BJ (cell line): Measurements from ENCODE around the gene OR13A1. TPM values are rescaled to one million over a fixed set of nuclear protein-coding genes. Genes with fewer than 3 reads are reported as not detected.
"Not testable (repeated sequence)": the region's sequence is repeated elsewhere in the genome, so short reads cannot be mapped to it uniquely, and the experiment has no call there.

Experiments
- CTCF ChIA-PET: fragments of 350-600 bp; formaldehyde crosslinking; extraction: SDS; loops from one replicate; lab custom pipeline; 2021; ENCODE audit warnings: antibody characterized with exemption, inconsistent platforms; lab: Yijun Ruan, JAX
- POLR2A ChIA-PET: fragments of 300-600 bp; sonication (Branson Sonifier 250); formaldehyde crosslinking; extraction: SDS; loops from one replicate; lab custom pipeline; 2021; ENCODE audit warnings: antibody characterized with exemption; lab: Charles Lee
- DNase-seq: peaks from one replicate; pipeline ENCODE4 v3.0.0-alpha.2; 2011; ENCODE audit warnings: low read depth
- H3K27me3 ChIP-seq: 2 replicates; pipeline ENCODE4 v1.6.0; 2011; ENCODE audit warnings: low read length; ENCODE audit not compliant: control insufficient read depth, insufficient read depth
- H3K36me3 ChIP-seq: 2 replicates; pipeline ENCODE4 v1.5.1; 2011; ENCODE audit warnings: low read length; ENCODE audit not compliant: control insufficient read depth, insufficient read depth
- H3K4me3 ChIP-seq: 2 replicates; pipeline ENCODE4 v1.5.1; 2011; ENCODE audit warnings: low read depth, mild to moderate bottlenecking, control low read depth, low read length
- CTCF ChIP-seq: IDR thresholded peaks from 2 replicates; pipeline ENCODE4 v1.5.1; 2011; ENCODE audit warnings: low read depth, mild to moderate bottlenecking, control low read depth, inconsistent platforms, low read length, moderate library complexity; ENCODE audit not compliant: insufficient read depth
- polyA plus RNA-seq: library from polyadenylated mRNA; depleted of rRNA; stranded (reverse); fragments of >200 nt; gene quantifications from 2 replicates; pipeline ENCODE4 v1.2.3, GENCODE V29; 2011

OR13A1 gene
- polyA plus RNA-seq, 1 experiment = not detected

- no peaks in the 10 kb centered on the region for H3K36me3 ChIP-seq
- H3K4me3 ChIP-seq = no peak overlapping the region
- no peaks in the 10 kb centered on the region for H3K27me3 ChIP-seq
- ChIA-PET POLR2A (no interaction called here), CTCF (no interaction called here)
- TF ChIP-seq CTCF = no peak
- DNase-seq = no peak
Observed at GRCh38 chr10:45313264-45313873, 2.0 kb downstream of the OR13A1 start.

DNA sequence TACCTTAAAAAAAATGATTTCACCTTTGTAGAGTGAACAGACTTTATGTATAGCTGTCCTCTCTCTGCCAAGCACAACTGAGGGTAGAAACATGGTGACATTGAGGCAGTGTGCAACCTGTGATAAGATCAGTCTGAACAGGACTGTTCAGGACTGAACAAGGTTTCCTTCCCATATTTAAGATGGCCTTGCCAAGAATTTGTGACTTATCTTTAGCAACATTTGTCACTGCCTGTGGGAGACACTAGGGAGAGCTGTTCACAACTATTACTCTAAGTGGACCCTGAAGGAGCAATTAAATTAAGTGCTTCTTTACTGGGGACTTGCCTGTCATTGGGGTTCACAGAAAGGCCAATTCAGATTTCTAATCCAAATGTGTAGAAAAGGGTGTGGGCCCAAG lies 6.7 kb downstream of the OR13A1 start:
- POLR2A ChIA-PET = no interaction called here
- Histone ChIP-seq H3K27me3 (no peaks in the 10 kb centered on the region), H3K4me3 (no peak overlapping the region), H3K36me3 (no peaks in the 10 kb centered on the region)
- CTCF ChIA-PET = no interaction called here
- no peak for DNase-seq
- no peak for TF ChIP-seq CTCF

GRCh38 chr10:45302573-45302972 lies 12.8 kb downstream of the OR13A1 start:
- no peak for DNase-seq
- no peak overlapping the region for H3K4me3 ChIP-seq
- no peak for TF ChIP-seq CTCF
- H3K27me3 ChIP-seq = no peaks in the 10 kb centered on the region
- ChIA-PET POLR2A (no interaction called here), CTCF (no interaction called here)
- no peaks in the 10 kb centered on the region for H3K36me3 ChIP-seq

- CTCF ChIA-PET, H3K27me3 ChIP-seq, DNase-seq, H3K36me3 ChIP-seq, H3K4me3 ChIP-seq, POLR2A ChIA-PET: not testable (repeated sequence)
Observed at GRCh38 chr10:45298341-45298955, 17.0 kb downstream of the OR13A1 start.

DNA sequence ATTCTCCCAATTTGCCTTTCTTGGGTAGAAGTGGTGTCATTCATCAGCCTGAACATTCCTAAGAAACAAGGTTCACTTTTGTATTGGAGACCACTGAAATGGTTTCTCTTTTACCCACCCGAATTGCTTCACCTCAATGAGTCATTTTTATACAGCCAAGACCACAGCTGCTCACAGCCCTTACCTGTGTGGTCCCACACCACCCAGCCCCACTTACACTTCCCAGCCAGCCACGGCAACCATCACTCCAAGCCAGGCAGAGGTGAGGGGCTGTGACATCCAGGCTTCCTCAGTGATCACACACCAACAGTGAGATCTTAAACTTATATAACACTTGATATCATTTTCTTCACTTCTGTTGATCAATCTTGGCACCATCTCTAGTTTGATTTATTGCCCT lies 20.7 kb downstream of the OR13A1 start:
- Histone ChIP-seq H3K27me3 (no peaks in the 10 kb centered on the region), H3K36me3 (no peaks in the 10 kb centered on the region), H3K4me3 (no peak overlapping the region)
- no peak for TF ChIP-seq CTCF
- ChIA-PET CTCF (no interaction called here), POLR2A (no interaction called here)
- DNase-seq = no peak

DNA sequence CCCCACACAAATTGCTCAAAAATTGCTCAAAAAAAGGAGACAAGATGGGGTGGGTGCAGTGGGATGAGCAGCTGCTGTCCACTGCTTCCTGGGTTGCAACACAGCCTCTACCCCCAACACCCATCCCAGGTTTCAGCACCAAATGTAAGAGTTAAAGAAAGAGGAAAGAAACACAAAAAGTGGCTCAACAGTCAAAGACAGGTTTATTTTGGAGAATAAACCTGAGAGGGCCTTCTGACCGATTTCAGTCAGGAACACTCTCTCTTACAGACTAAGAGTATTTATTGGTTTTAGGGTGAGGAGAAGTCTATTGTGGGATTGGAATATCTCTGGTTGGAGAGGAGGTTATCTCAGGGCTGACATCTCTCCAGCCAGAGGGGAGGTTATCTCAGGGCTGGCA lies 28.4 kb downstream of the OR13A1 start:
- CTCF ChIA-PET = interaction anchor here (1.5 kb wide), 1 partner anchor 52 kb away, joined by 4 read pairs; no protein-coding TSS in a partner anchor
- H3K27me3 ChIP-seq = no peaks in the 10 kb centered on the region
- no peak overlapping the region for H3K4me3 ChIP-seq
- TF ChIP-seq CTCF = no peak
- POLR2A ChIA-PET = no interaction called here
- DNase-seq = no peak
- no peaks in the 10 kb centered on the region for H3K36me3 ChIP-seq
